Measurements from ENCODE around the gene KAT8. TPM values are rescaled to one million over a fixed set of nuclear protein-coding genes. Genes with fewer than 3 reads are reported as not detected.
A peak's percentile ranks its signal among the peaks of the same experiment; 100 is the strongest.

Gene KAT8
- total RNA-seq, 4 donors from 2014 or later, result 90.0 to 121 (median 113) TPM

DNA sequence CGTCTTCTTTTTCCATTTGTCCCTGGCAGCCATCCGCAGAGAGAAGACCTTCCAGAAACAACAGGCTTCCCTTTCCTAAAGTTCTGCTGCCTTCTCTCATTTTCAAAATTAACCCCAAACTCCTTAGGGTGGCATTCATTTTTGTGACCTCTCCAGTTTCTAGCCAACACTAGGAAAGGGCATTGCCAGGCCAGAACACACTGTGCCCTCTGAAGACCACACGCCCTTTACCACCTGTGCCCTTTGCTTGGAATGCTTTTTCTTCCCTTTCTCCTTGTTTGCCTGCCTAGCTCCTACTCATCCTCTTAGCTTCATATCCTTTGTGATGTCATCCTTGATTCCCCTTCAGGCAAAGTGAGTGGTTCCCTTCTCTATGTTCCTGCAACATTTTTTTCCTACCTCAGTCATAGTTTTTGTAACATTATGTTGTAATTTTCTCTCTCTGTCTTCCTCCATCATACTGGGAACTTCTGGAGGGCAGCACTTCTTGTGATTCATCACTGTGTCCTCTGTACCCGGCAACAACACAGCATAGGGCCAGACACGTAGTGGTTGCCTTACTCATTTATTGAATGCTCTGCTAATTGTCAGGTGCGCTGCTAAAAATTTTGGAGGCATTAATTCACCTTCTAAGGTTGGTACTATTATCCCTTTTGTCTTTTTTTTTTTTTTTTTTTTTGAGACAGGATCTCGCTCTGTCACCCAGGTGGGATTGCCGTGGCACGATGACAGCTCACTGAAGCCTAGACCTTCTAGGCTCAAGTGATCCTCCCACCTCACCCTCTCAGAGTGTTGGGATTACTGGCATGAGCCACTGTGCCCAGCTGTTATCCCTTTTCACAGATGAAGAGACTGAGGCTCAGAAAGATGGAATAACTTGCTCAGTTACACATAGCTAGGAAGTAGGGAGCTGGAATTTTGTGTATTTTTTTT is 1.0 kb downstream of the KAT8 start:
- no peaks in the 10 kb centered on the region for H3K27me3 ChIP-seq
- H3K4me1 ChIP-seq, result peaks cover 19% of the 10 kb centered on the region in 2 donors
- H3K4me3 ChIP-seq (replicated peaks in 1 of 3), result peak overlapping the region in 2 of 3 donors; percentile 42 to 80
- DNase-seq, result no peak
- TF ChIP-seq, protein P1, sequence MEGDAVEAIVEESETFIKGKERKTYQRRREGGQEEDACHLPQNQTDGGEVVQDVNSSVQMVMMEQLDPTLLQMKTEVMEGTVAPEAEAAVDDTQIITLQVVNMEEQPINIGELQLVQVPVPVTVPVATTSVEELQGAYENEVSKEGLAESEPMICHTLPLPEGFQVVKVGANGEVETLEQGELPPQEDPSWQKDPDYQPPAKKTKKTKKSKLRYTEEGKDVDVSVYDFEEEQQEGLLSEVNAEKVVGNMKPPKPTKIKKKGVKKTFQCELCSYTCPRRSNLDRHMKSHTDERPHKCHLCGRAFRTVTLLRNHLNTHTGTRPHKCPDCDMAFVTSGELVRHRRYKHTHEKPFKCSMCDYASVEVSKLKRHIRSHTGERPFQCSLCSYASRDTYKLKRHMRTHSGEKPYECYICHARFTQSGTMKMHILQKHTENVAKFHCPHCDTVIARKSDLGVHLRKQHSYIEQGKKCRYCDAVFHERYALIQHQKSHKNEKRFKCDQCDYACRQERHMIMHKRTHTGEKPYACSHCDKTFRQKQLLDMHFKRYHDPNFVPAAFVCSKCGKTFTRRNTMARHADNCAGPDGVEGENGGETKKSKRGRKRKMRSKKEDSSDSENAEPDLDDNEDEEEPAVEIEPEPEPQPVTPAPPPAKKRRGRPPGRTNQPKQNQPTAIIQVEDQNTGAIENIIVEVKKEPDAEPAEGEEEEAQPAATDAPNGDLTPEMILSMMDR (IDR thresholded peaks at IDR 0.05), result no peak
- TF ChIP-seq POLR2A (IDR thresholded peaks at IDR 0.05), result no peak
- H3K36me3 ChIP-seq, result peaks cover 31 to 36% of the 10 kb centered on the region in 2 donors
- 62 to 64% methylated on average over 9 of the region's 9 CpGs for WGBS, 2 donors
- H3K9me3 ChIP-seq, result no peaks in the 10 kb centered on the region
- intact Hi-C loops (cut with DNase I), result no loop called here
- peak overlapping the region; percentile 84 to 96 (median 88) for H3K27ac ChIP-seq

DNA sequence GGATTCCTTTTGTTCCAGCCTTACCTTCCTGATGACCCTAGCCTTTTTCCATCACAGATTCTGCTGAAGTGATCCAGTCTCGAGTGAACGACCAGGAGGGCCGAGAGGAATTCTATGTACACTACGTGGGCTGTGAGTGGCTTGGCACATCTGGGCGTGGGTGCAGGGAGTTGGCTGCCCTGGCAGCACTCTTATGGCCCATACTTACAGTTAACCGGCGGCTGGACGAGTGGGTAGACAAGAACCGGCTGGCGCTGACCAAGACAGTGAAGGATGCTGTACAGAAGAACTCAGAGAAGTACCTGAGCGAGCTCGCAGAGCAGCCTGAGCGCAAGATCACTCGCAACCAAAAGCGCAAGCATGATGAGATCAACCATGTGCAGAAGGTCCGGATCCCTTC is 2.7 kb downstream of the KAT8 start:
- DNase-seq, result peak; percentile 59 to 73
- Histone ChIP-seq H3K27me3 (no peaks in the 10 kb centered on the region), H3K4me3 (replicated peaks in 1 of 3) (no peak overlapping the region), H3K36me3 (peaks cover 31 to 36% of the 10 kb centered on the region in 2 donors), H3K9me3 (no peaks in the 10 kb centered on the region), H3K4me1 (peaks cover 19% of the 10 kb centered on the region in 2 donors), H3K27ac (peak overlapping the region in 1 of 3 donors; percentile 84)
- WGBS, 2 donors, result 83 to 89% methylated on average over 16 of the region's 16 CpGs
- intact Hi-C loops (cut with DNase I), result no loop called here
- TF ChIP-seq POLR2A (IDR thresholded peaks at IDR 0.05), result no peak
- TF ChIP-seq, protein P1 (IDR thresholded peaks at IDR 0.05), result no peak

DNA sequence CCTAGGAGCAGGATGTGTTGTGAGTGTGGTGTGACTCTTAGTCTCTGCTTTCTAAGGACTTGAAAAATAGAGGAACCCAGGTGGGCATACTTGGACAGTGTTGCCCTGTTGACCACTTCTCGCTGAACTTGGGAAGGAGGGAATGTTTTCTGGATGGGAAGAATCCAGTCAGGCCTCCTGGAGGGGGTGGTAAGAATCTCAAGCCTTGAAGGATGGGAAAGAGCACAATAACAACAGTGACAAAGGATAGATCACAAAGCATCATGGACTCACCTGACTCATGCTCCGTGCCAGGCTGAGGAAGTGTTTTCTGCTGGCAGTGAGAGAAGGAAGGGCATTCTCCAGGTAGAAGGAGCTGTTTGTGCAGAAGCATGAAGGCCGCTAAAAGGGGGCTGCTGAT is 8.4 kb downstream of the KAT8 start:
- DNase-seq, result no peak
- Histone ChIP-seq H3K27ac (no peak overlapping the region), H3K4me1 (peaks cover 43 to 46% of the 10 kb centered on the region in 2 donors), H3K9me3 (no peaks in the 10 kb centered on the region), H3K27me3 (no peaks in the 10 kb centered on the region), H3K36me3 (peaks cover 19 to 31% of the 10 kb centered on the region in 2 donors), H3K4me3 (replicated peaks in 1 of 3) (no peak overlapping the region)
- TF ChIP-seq, protein P1 (IDR thresholded peaks at IDR 0.05), result no peak
- TF ChIP-seq POLR2A (IDR thresholded peaks at IDR 0.05), result no peak
- intact Hi-C loops (cut with DNase I), result no loop called here
- 93 to 97% methylated on average over 3 of the region's 3 CpGs for whole genome bisulfite sequencing, 2 donors

DNA sequence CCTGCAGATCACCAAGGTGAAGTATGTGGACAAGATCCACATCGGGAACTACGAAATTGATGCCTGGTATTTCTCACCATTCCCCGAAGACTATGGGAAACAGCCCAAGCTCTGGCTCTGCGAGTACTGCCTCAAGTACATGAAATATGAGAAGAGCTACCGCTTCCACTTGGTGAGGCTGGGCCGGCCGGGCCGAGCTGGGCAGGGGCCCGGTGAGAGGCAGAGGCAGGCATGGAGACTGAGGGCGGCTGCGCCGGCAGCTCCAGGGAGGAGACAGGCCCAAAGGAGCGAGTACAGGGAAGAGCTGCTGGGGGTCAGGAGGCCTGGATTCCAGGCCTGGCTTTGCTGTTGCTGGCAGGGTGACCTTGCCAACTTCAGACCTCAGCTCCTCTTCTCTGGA is 9.7 kb downstream of the KAT8 start:
- H3K36me3 ChIP-seq, result peaks cover 16 to 31% of the 10 kb centered on the region in 2 donors
- peak overlapping the region; percentile 76 to 96 (median 92) for H3K27ac ChIP-seq
- TF ChIP-seq, protein P1 (IDR thresholded peaks at IDR 0.05), result no peak
- peak in 1 of 2 donors; percentile 60 for TF ChIP-seq POLR2A (IDR thresholded peaks at IDR 0.05)
- H3K9me3 ChIP-seq, result no peaks in the 10 kb centered on the region
- intact Hi-C loops (cut with DNase I), result no loop called here
- peak; percentile 84 for DNase-seq
- no peaks in the 10 kb centered on the region for H3K27me3 ChIP-seq
- no peak overlapping the region for H3K4me3 ChIP-seq (replicated peaks in 1 of 3)
- peaks cover 54 to 58% of the 10 kb centered on the region in 2 donors for H3K4me1 ChIP-seq
- 31 to 55% methylated on average over 10 to 13 of the region's 13 CpGs for WGBS, 2 donors
